ENCODE measurements around the gene SLC12A9. TPM values are rescaled to one million over a fixed set of nuclear protein-coding genes. Genes with fewer than 3 reads are reported as not detected.

Gene SLC12A9
- total RNA-seq, 1 experiment from 2014 or later = 24.6 TPM

- Histone ChIP-seq H3K36me3 (ENCODE audit: control insufficient read depth in 1 of 2, insufficient read depth in 2 of 2, low read length in 2 of 2) (no peaks in the 10 kb centered on the region), H3K9ac (ENCODE audit: low read length) (no peak overlapping the region), H3K9me3 (ENCODE audit: control insufficient read depth in 1 of 2, insufficient read depth in 1 of 2, low read depth in 1 of 2, low read length in 2 of 2) (no peaks in the 10 kb centered on the region), H3K9me2 (ENCODE audit: insufficient read depth) (no peaks in the 10 kb centered on the region), H3K4me2 (ENCODE audit: low read length) (no peak overlapping the region), H2AFZ (ENCODE audit: low read depth, low read length, poor library complexity, severe bottlenecking) (no peak overlapping the region), H3K4me1 (ENCODE audit: control insufficient read depth in 1 of 2, insufficient read depth in 2 of 2, low read length in 2 of 2) (peaks cover 0 to 5% of the 10 kb centered on the region in 2 experiments; a peak in 2 of 4 replicates), H3K27me3 (ENCODE audit: insufficient read depth, low read length) (no peaks in the 10 kb centered on the region), H3K27ac (ENCODE audit: low read depth, low read length) (no peak overlapping the region), H3K4me3 (replicated peaks in 1 of 2; ENCODE audit: low read depth in 1 of 2, low read length in 2 of 2) (no peak overlapping the region), H4K20me1 (ENCODE audit: insufficient read depth) (no peaks in the 10 kb centered on the region), H3K79me2 (ENCODE audit: insufficient read depth, low read length) (no peaks in the 10 kb centered on the region)
- DNase-seq (ENCODE audit: low read depth, low spot score) = no peak
- peak; percentile 30; the same call in 1 of the 2 replicates for ATAC-seq
- RAD21 ChIA-PET (ENCODE audit: low non-redundant PET in 1 of 2, low total read pairs in 2 of 2, uncharacterized antibody in 2 of 2, unreplicated experiment in 2 of 2) = no interaction called here
- no TSS peak for BruUV-seq (replicated peaks)
- POLR2A ChIA-PET = no interaction called here
- CTCF ChIA-PET = no interaction called here
- intact Hi-C loops (cut with micrococcal nuclease) = no loop called here
- no peak for TF ChIP-seq CEBPB (IDR thresholded peaks at IDR 0.05; ENCODE audit: low read depth)
- TF ChIP-seq POLR2A (IDR thresholded peaks at IDR 0.05; ENCODE audit: borderline replicate concordance, extremely low read depth, insufficient read depth, insufficient read length) = no peak
- TF ChIP-seq, protein P1, sequence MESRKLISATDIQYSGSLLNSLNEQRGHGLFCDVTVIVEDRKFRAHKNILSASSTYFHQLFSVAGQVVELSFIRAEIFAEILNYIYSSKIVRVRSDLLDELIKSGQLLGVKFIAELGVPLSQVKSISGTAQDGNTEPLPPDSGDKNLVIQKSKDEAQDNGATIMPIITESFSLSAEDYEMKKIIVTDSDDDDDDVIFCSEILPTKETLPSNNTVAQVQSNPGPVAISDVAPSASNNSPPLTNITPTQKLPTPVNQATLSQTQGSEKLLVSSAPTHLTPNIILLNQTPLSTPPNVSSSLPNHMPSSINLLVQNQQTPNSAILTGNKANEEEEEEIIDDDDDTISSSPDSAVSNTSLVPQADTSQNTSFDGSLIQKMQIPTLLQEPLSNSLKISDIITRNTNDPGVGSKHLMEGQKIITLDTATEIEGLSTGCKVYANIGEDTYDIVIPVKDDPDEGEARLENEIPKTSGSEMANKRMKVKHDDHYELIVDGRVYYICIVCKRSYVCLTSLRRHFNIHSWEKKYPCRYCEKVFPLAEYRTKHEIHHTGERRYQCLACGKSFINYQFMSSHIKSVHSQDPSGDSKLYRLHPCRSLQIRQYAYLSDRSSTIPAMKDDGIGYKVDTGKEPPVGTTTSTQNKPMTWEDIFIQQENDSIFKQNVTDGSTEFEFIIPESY (IDR thresholded peaks at IDR 0.05; ENCODE audit: extremely low read depth, insufficient replicate concordance, low read length) = no peak
- TF ChIP-seq POLR2AphosphoS5 (IDR thresholded peaks at IDR 0.05; ENCODE audit: low read depth, low read length) = no peak
- TF ChIP-seq ELF1 (IDR thresholded peaks at IDR 0.05; ENCODE audit: borderline replicate concordance, low read depth) = no peak
- TF ChIP-seq, protein P2, sequence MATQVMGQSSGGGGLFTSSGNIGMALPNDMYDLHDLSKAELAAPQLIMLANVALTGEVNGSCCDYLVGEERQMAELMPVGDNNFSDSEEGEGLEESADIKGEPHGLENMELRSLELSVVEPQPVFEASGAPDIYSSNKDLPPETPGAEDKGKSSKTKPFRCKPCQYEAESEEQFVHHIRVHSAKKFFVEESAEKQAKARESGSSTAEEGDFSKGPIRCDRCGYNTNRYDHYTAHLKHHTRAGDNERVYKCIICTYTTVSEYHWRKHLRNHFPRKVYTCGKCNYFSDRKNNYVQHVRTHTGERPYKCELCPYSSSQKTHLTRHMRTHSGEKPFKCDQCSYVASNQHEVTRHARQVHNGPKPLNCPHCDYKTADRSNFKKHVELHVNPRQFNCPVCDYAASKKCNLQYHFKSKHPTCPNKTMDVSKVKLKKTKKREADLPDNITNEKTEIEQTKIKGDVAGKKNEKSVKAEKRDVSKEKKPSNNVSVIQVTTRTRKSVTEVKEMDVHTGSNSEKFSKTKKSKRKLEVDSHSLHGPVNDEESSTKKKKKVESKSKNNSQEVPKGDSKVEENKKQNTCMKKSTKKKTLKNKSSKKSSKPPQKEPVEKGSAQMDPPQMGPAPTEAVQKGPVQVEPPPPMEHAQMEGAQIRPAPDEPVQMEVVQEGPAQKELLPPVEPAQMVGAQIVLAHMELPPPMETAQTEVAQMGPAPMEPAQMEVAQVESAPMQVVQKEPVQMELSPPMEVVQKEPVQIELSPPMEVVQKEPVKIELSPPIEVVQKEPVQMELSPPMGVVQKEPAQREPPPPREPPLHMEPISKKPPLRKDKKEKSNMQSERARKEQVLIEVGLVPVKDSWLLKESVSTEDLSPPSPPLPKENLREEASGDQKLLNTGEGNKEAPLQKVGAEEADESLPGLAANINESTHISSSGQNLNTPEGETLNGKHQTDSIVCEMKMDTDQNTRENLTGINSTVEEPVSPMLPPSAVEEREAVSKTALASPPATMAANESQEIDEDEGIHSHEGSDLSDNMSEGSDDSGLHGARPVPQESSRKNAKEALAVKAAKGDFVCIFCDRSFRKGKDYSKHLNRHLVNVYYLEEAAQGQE (IDR thresholded peaks at IDR 0.05; ENCODE audit: low read depth) = no peak
- TF ChIP-seq EZH2 (IDR thresholded peaks at IDR 0.05) = no peak
These were observed 62.5 kb downstream of the SLC12A9 start for GRCh38 chr7:100914879-100915447.

Small RNA genes within 50 kb of the gene (microRNA-seq; reads per million reads assigned to microRNA genes)
- not detected for gene MIR6875 (ENCODE audit: borderline number of aligned reads)

Other genes starting within 250 kb of the SLC12A9 start
- 32.8 TPM for gene MOSPD3, start 240.2 kb upstream of the SLC12A9 start, total RNA-seq (2021; ENCODE audit: unreplicated experiment)
- 11.8 TPM for gene TFR2, start 211.2 kb upstream of the SLC12A9 start, total RNA-seq (2021; ENCODE audit: unreplicated experiment)
- gene ACTL6B, start 196.3 kb upstream of the SLC12A9 start, total RNA-seq (2021; ENCODE audit: unreplicated experiment) = not detected
- 246 TPM for gene GNB2, start 179.0 kb upstream of the SLC12A9 start, total RNA-seq (2021; ENCODE audit: unreplicated experiment)
- gene GIGYF1, start 158.5 kb upstream of the SLC12A9 start, total RNA-seq (2021; ENCODE audit: unreplicated experiment) = 59.7 TPM
- 67.5 TPM for gene POP7, start 146.6 kb upstream of the SLC12A9 start, total RNA-seq (2021; ENCODE audit: unreplicated experiment)
- gene EPO, start 132.2 kb upstream of the SLC12A9 start, total RNA-seq (2021; ENCODE audit: unreplicated experiment) = 0.30 TPM
- gene ZAN, start 119.1 kb upstream of the SLC12A9 start, total RNA-seq (2021; ENCODE audit: unreplicated experiment) = not detected
- 61.1 TPM for gene EPHB4, start 25.2 kb upstream of the SLC12A9 start, total RNA-seq (2021; ENCODE audit: unreplicated experiment)
- 102 TPM for gene TRIP6, start 14.7 kb downstream of the SLC12A9 start, total RNA-seq (2021; ENCODE audit: unreplicated experiment)
- gene SRRT, start 22.4 kb downstream of the SLC12A9 start, total RNA-seq (2021; ENCODE audit: unreplicated experiment) = 252 TPM
- 5.6 TPM for gene UFSP1, start 37.0 kb downstream of the SLC12A9 start, total RNA-seq (2021; ENCODE audit: unreplicated experiment)
- gene ACHE, start 43.2 kb downstream of the SLC12A9 start, total RNA-seq (2021; ENCODE audit: unreplicated experiment) = 1.8 TPM
- 30.8 TPM for gene MUC3A, start 96.8 kb downstream of the SLC12A9 start, total RNA-seq (2021; ENCODE audit: unreplicated experiment)
- 0.64 TPM for gene MUC12, start 116.9 kb downstream of the SLC12A9 start, total RNA-seq (2021; ENCODE audit: unreplicated experiment)
- gene MUC17, start 167.4 kb downstream of the SLC12A9 start, total RNA-seq (2021; ENCODE audit: unreplicated experiment) = not detected
- gene TRIM56, start 232.8 kb downstream of the SLC12A9 start, total RNA-seq (2021; ENCODE audit: unreplicated experiment) = 25.9 TPM